Measurements from ENCODE around the gene UTP11. TPM values are rescaled to one million over a fixed set of nuclear protein-coding genes. Genes with fewer than 3 reads are reported as not detected.
"Not testable (repeated sequence)": the region's sequence is repeated elsewhere in the genome, so short reads cannot be mapped to it uniquely, and the experiment has no call there.

The UTP11 gene
- polyA plus RNA-seq, 4 donors, result 17.0 to 31.7 (median 26.5) TPM

DNA sequence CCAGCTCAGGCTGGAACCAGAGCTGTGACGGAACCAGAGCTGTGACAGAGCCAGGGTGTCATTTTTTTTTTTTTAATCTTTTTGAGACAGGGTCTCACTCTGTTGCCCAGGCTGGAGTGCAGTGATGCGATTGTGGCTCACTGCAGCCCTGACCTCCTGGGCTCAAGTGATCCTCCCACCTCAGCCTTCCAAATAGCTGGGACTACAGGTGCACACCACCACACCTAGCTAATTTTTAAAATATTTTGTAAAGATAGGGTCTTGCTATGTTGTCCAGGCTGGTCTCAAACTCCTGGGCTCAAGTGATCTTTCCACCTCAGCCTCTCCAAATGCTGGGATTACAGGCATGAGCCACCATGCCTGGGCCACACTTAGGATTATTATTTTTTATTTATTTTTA is 20.5 kb downstream of the UTP11 start:
- H3K9me3 ChIP-seq (ENCODE audit: control insufficient read depth in 2 of 2, insufficient read depth in 1 of 2, low read depth in 1 of 2, low read length in 1 of 2); H3K27ac ChIP-seq (ENCODE audit: low read depth in 1 of 3, low read length in 2 of 3); H3K36me3 ChIP-seq (ENCODE audit: control insufficient read depth in 3 of 3, insufficient read depth in 2 of 3, low read depth in 1 of 3, low read length in 3 of 3); DNase-seq; H3K27me3 ChIP-seq (ENCODE audit: control insufficient read depth in 3 of 3, insufficient read depth in 3 of 3, low read length in 3 of 3); FAIRE-seq; H3K4me3 ChIP-seq (ENCODE audit: low read depth in 1 of 3, low read length in 3 of 3): not testable (repeated sequence)
- peaks cover 0 to 17% (median 0%) of the 10 kb centered on the region in 3 donors for H3K4me1 ChIP-seq (ENCODE audit: control insufficient read depth in 3 of 3, insufficient read depth in 2 of 3, low read depth in 1 of 3, low read length in 2 of 3)
- whole genome bisulfite sequencing, 3 donors, result 93 to 100% (median 97%) methylated on average over 2 of the region's 2 CpGs

GRCh38 chr1:38034871-38035270 is 22.3 kb downstream of the UTP11 start:
- WGBS, 3 donors, result 89 to 93% (median 92%) methylated on average over 13 of the region's 13 CpGs

DNA sequence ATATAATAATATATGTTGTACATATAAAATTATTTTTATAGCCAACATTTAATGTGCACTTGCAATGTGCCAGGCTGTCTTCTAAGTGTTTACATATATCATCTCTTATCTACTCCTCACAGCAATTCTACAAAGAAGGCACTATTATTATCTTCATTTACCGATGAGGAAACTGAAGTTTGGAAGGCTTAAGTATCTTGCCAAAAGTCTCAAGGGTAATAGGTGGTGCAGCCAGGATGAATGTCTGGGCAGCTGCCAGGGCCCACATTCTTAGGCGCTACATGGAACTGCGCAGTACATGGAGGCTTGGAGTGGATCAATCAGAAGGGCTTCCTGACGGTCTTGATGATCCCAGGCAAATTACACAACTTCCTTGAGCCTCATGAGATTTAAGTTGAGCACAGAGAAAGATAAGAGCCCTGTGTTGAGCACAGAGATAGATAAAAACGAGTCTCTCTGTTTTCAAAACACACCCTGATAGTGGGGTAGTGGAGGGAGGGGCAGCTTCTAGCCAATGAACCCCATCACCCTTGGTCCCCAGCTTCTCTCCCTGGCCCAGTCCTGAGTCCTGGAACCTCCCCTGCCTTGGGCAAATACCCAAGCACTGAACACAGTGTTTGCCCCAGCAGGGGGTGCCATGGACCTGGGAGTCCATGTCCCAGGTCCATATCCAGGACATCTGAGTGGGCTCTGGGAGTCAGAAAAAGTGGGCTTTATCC is 24.8 kb downstream of the UTP11 start:
- peaks cover under 1 to 34% (median 12%) of the 10 kb centered on the region in 3 donors for H3K27me3 ChIP-seq (ENCODE audit: control insufficient read depth in 3 of 3, insufficient read depth in 3 of 3, low read length in 3 of 3)
- no peak for FAIRE-seq
- H3K9me3 ChIP-seq (ENCODE audit: control insufficient read depth in 2 of 2, insufficient read depth in 1 of 2, low read depth in 1 of 2, low read length in 1 of 2), result no peaks in the 10 kb centered on the region
- no peak overlapping the region for H3K27ac ChIP-seq (ENCODE audit: low read depth in 1 of 3, low read length in 2 of 3)
- WGBS, 3 donors, result 32 to 57% (median 43%) methylated on average over 5 of the region's 5 CpGs
- no peaks in the 10 kb centered on the region for H3K36me3 ChIP-seq (ENCODE audit: control insufficient read depth in 3 of 3, insufficient read depth in 2 of 3, low read depth in 1 of 3, low read length in 3 of 3)
- H3K4me3 ChIP-seq (ENCODE audit: low read depth in 1 of 3, low read length in 3 of 3), result no peak overlapping the region
- peak in 1 of 2 donors; percentile 18 for DNase-seq
- H3K4me1 ChIP-seq (ENCODE audit: control insufficient read depth in 3 of 3, insufficient read depth in 2 of 3, low read depth in 1 of 3, low read length in 2 of 3), result no peaks in the 10 kb centered on the region

More at GRCh38 chr1:38034871-38035270, 22.3 kb downstream of the UTP11 start:
- DNase-seq (no peak), FAIRE-seq (no peak)
- Histone ChIP-seq H3K27me3 (ENCODE audit: control insufficient read depth in 3 of 3, insufficient read depth in 3 of 3, low read length in 3 of 3) (peaks cover 0 to 10% (median 6%) of the 10 kb centered on the region in 3 donors), H3K4me3 (ENCODE audit: low read depth in 1 of 3, low read length in 3 of 3) (no peak overlapping the region), H3K9me3 (ENCODE audit: control insufficient read depth in 2 of 2, insufficient read depth in 1 of 2, low read depth in 1 of 2, low read length in 1 of 2) (no peaks in the 10 kb centered on the region), H3K27ac (ENCODE audit: low read depth in 1 of 3, low read length in 2 of 3) (no peak overlapping the region), H3K4me1 (ENCODE audit: control insufficient read depth in 3 of 3, insufficient read depth in 2 of 3, low read depth in 1 of 3, low read length in 2 of 3) (peaks cover 0 to 10% (median 0%) of the 10 kb centered on the region in 3 donors), H3K36me3 (ENCODE audit: control insufficient read depth in 3 of 3, insufficient read depth in 2 of 3, low read depth in 1 of 3, low read length in 3 of 3) (no peaks in the 10 kb centered on the region)

DNA sequence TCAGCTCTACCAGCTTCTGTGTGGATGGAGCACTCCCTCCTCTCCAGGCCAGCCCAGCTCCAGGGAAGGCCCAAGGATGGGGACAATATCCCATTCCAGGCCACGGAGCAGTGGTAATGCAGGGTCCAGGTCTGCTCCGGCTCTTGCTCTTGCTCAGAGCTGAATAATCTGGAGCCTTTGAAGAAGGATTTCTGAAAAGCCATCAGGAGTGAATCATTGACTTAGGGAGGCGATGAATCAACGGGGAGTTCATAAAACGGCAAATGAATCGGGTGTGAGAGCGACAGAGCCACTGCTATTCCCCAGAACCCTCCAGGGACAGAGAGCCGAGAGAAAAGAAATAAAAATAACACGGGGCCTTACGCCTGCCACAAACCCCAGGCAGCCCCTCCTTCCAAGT is 26.3 kb downstream of the UTP11 start:
- Histone ChIP-seq H3K9me3 (ENCODE audit: control insufficient read depth in 2 of 2, insufficient read depth in 1 of 2, low read depth in 1 of 2, low read length in 1 of 2) (no peaks in the 10 kb centered on the region), H3K36me3 (ENCODE audit: control insufficient read depth in 3 of 3, insufficient read depth in 2 of 3, low read depth in 1 of 3, low read length in 3 of 3) (no peaks in the 10 kb centered on the region), H3K27me3 (ENCODE audit: control insufficient read depth in 3 of 3, insufficient read depth in 3 of 3, low read length in 3 of 3) (peaks cover 2 to 49% (median 24%) of the 10 kb centered on the region in 3 donors), H3K27ac (ENCODE audit: low read depth in 1 of 3, low read length in 2 of 3) (no peak overlapping the region), H3K4me3 (ENCODE audit: low read depth in 1 of 3, low read length in 3 of 3) (no peak overlapping the region), H3K4me1 (ENCODE audit: control insufficient read depth in 3 of 3, insufficient read depth in 2 of 3, low read depth in 1 of 3, low read length in 2 of 3) (no peaks in the 10 kb centered on the region)
- FAIRE-seq, result no peak
- 39 to 61% (median 54%) methylated on average over 10 of the region's 10 CpGs for WGBS, 3 donors
- DNase-seq, result no peak

- Histone ChIP-seq H3K4me1 (ENCODE audit: control insufficient read depth in 3 of 3, insufficient read depth in 2 of 3, low read depth in 1 of 3, low read length in 2 of 3) (peaks cover 0 to 4% (median 0%) of the 10 kb centered on the region in 3 donors), H3K27me3 (ENCODE audit: control insufficient read depth in 3 of 3, insufficient read depth in 3 of 3, low read length in 3 of 3) (peaks cover 2 to 55% (median 28%) of the 10 kb centered on the region in 3 donors), H3K36me3 (ENCODE audit: control insufficient read depth in 3 of 3, insufficient read depth in 2 of 3, low read depth in 1 of 3, low read length in 3 of 3) (no peaks in the 10 kb centered on the region), H3K9me3 (ENCODE audit: control insufficient read depth in 2 of 2, insufficient read depth in 1 of 2, low read depth in 1 of 2, low read length in 1 of 2) (no peaks in the 10 kb centered on the region), H3K4me3 (ENCODE audit: low read depth in 1 of 3, low read length in 3 of 3) (no peak overlapping the region), H3K27ac (ENCODE audit: low read depth in 1 of 3, low read length in 2 of 3) (no peak overlapping the region)
- FAIRE-seq (no peak), DNase-seq (no peak)
- 80 to 90% (median 81%) methylated on average over 17 of the region's 17 CpGs for WGBS, 3 donors
These were observed 27.0 kb downstream of the UTP11 start for GRCh38 chr1:38039331-38040088.

GRCh38 chr1:38041936-38042834 is 29.7 kb downstream of the UTP11 start:
- FAIRE-seq (no peak), DNase-seq (no peak)
- Histone ChIP-seq H3K27me3 (ENCODE audit: control insufficient read depth in 3 of 3, insufficient read depth in 3 of 3, low read length in 3 of 3) (peaks cover 17 to 66% (median 38%) of the 10 kb centered on the region in 3 donors), H3K27ac (ENCODE audit: low read depth in 1 of 3, low read length in 2 of 3) (no peak overlapping the region), H3K36me3 (ENCODE audit: control insufficient read depth in 3 of 3, insufficient read depth in 2 of 3, low read depth in 1 of 3, low read length in 3 of 3) (no peaks in the 10 kb centered on the region), H3K4me1 (ENCODE audit: control insufficient read depth in 3 of 3, insufficient read depth in 2 of 3, low read depth in 1 of 3, low read length in 2 of 3) (peaks cover 0 to 4% (median 0%) of the 10 kb centered on the region in 3 donors), H3K4me3 (ENCODE audit: low read depth in 1 of 3, low read length in 3 of 3) (no peak overlapping the region), H3K9me3 (ENCODE audit: control insufficient read depth in 2 of 2, insufficient read depth in 1 of 2, low read depth in 1 of 2, low read length in 1 of 2) (no peaks in the 10 kb centered on the region)
- 76 to 84% (median 77%) methylated on average over 21 of the region's 21 CpGs for WGBS, 3 donors

- Histone ChIP-seq H3K9me3 (ENCODE audit: control insufficient read depth in 2 of 2, insufficient read depth in 1 of 2, low read depth in 1 of 2, low read length in 1 of 2) (no peaks in the 10 kb centered on the region), H3K27ac (ENCODE audit: low read depth in 1 of 3, low read length in 2 of 3) (no peak overlapping the region), H3K27me3 (ENCODE audit: control insufficient read depth in 3 of 3, insufficient read depth in 3 of 3, low read length in 3 of 3) (peaks cover 17 to 73% (median 40%) of the 10 kb centered on the region in 3 donors), H3K36me3 (ENCODE audit: control insufficient read depth in 3 of 3, insufficient read depth in 2 of 3, low read depth in 1 of 3, low read length in 3 of 3) (no peaks in the 10 kb centered on the region), H3K4me3 (ENCODE audit: low read depth in 1 of 3, low read length in 3 of 3) (no peak overlapping the region), H3K4me1 (ENCODE audit: control insufficient read depth in 3 of 3, insufficient read depth in 2 of 3, low read depth in 1 of 3, low read length in 2 of 3) (peaks cover 0 to 4% (median 0%) of the 10 kb centered on the region in 3 donors)
- DNase-seq (no peak), FAIRE-seq (no peak)
- WGBS, 3 donors, result 75 to 85% (median 80%) methylated on average over 12 of the region's 12 CpGs
These were observed 30.7 kb downstream of the UTP11 start for GRCh38 chr1:38043036-38043747.
